Body of pancreas (tissue), 4 donors: ENCODE data around the gene SYCE3.

Experiments
- CTCF ChIP-seq, 7 experiments: fragments of 450-650 bp in 4 of 7; fragments of 200-600 bp in 3 of 7; sonication (generic) in 3 of 7; IDR thresholded peaks; one replicate each; pipeline ENCODE4 v1.5.1; 2016 to 2019; ENCODE audit warnings: antibody characterized with exemption in 7 of 7
- POLR2A ChIP-seq, 3 donors: fragments of 450-650 bp; IDR thresholded peaks; one replicate each; pipeline ENCODE4 v1.6.1; 2016; ENCODE audit warnings: antibody characterized with exemption in 3 of 3, mild to moderate bottlenecking in 2 of 3

- TF ChIP-seq POLR2A (IDR thresholded peaks at IDR 0.05) = no peak
- no peak for TF ChIP-seq CTCF (IDR thresholded peaks at IDR 0.05)
Measured at GRCh38 chr22:50513175-50513574, 49.5 kb downstream of the SYCE3 start.
